Stimulated activated CD4-positive, alpha-beta T cell treated with anti-CD3 and anti-CD28 coated beads, Interleukin-2, amount 100 ng/mL, for 48 hours (primary cell): Measurements from ENCODE around the gene JAKMIP3.
A peak's percentile ranks its signal among the peaks of the same experiment; 100 is the strongest.

Source experiments
- DNase-seq, 2 donors: peaks; one replicate each; pipeline ENCODE4 v3.0.0-alpha.2; 2020

The JAKMIP3 gene

GRCh38 chr10:132065491-132066105, at the start of gene JAKMIP3:
JAKMIP3 (plus strand) TSS chr10:132065946; CDS start chr10:132104809, 38,863 bp downstream.
- DNase-seq: no peak

GRCh38 chr10:132016514-132016913, 49.2 kb upstream of the JAKMIP3 start:
- no peak for DNase-seq

GRCh38 chr10:132018446-132018845, 47.3 kb upstream of the JAKMIP3 start:
- DNase-seq: no peak

- DNase-seq: no peak
These were observed 46.4 kb upstream of the JAKMIP3 start for GRCh38 chr10:132019366-132019765.

GRCh38 chr10:132020456-132020855, 45.3 kb upstream of the JAKMIP3 start:
- DNase-seq: no peak

GRCh38 chr10:132021046-132021445, 44.7 kb upstream of the JAKMIP3 start:
- DNase-seq: no peak

- DNase-seq: no peak
These were observed 44.1 kb upstream of the JAKMIP3 start for GRCh38 chr10:132021504-132022143.

- no peak for DNase-seq
These were observed 43.5 kb upstream of the JAKMIP3 start for GRCh38 chr10:132022241-132022640.

- DNase-seq: peak; percentile 79 to 80
These were observed 42.5 kb upstream of the JAKMIP3 start for GRCh38 chr10:132023092-132023811.

- DNase-seq: no peak
These were observed 38.2 kb upstream of the JAKMIP3 start for GRCh38 chr10:132027423-132027983.

GRCh38 chr10:132028706-132029105, 37.0 kb upstream of the JAKMIP3 start:
- no peak for DNase-seq

GRCh38 chr10:132030898-132031463, 34.8 kb upstream of the JAKMIP3 start:
- no peak for DNase-seq

GRCh38 chr10:132033632-132034031, 32.1 kb upstream of the JAKMIP3 start:
- DNase-seq: no peak

GRCh38 chr10:132035476-132035875, 30.3 kb upstream of the JAKMIP3 start:
- DNase-seq: no peak

- peak in 1 of 2 donors; percentile 2 for DNase-seq
These were observed 29.4 kb upstream of the JAKMIP3 start for GRCh38 chr10:132036153-132036886.

- no peak for DNase-seq
These were observed 28.7 kb upstream of the JAKMIP3 start for GRCh38 chr10:132036887-132037675.

GRCh38 chr10:132037676-132037975, 28.1 kb upstream of the JAKMIP3 start:
- DNase-seq: no peak

GRCh38 chr10:132039371-132039770, 26.4 kb upstream of the JAKMIP3 start:
- no peak for DNase-seq

GRCh38 chr10:132040046-132040445, 25.7 kb upstream of the JAKMIP3 start:
- no peak for DNase-seq

- no peak for DNase-seq
These were observed 24.4 kb upstream of the JAKMIP3 start for GRCh38 chr10:132041340-132041739.

GRCh38 chr10:132043861-132044695, 21.7 kb upstream of the JAKMIP3 start:
- no peak for DNase-seq
